ENCODE data around the gene VGLL3. TPM values are rescaled to one million over a fixed set of nuclear protein-coding genes. Genes with fewer than 3 reads are reported as not detected.
A peak's percentile ranks its signal among the peaks of the same experiment; 100 is the strongest.

VGLL3 gene
- total RNA-seq, 1 experiment from 2014 or later: 12.2 TPM

GRCh38 chr3:86986671-86987420, 4.1 kb downstream of the VGLL3 start:
- TF ChIP-seq CTCF (IDR thresholded peaks at IDR 0.05; ENCODE audit: unreplicated experiment): no peak

GRCh38 chr3:86985181-86985826, 5.6 kb downstream of the VGLL3 start:
- peaks cover 22% of the 10 kb centered on the region for H3K4me1 Mint-ChIP-seq (ENCODE audit: insufficient read depth, unreplicated experiment)
- peaks cover 5% of the 10 kb centered on the region for H3K36me3 Mint-ChIP-seq (ENCODE audit: insufficient read depth, unreplicated experiment)
- no peak for DNase-seq (ENCODE audit: unreplicated experiment)
- H3K27me3 Mint-ChIP-seq (ENCODE audit: insufficient read depth, unreplicated experiment): no peaks in the 10 kb centered on the region
- BruUV-seq (replicated peaks): no TSS peak
- intact Hi-C loops (cut with micrococcal nuclease): no loop called here
- no peaks in the 10 kb centered on the region for H3K9me3 Mint-ChIP-seq (ENCODE audit: unreplicated experiment)
- no peak overlapping the region for H3K4me3 Mint-ChIP-seq (ENCODE audit: unreplicated experiment)
- POLR2A ChIA-PET: interaction anchor here (0.7 to 2.4 kb wide), 7 partner anchors 7 to 46 kb away, joined by 3 to 7 read pairs (median 3); no protein-coding TSS in a partner anchor
- no peak for TF ChIP-seq CTCF (IDR thresholded peaks at IDR 0.05; ENCODE audit: unreplicated experiment)
- CTCF ChIA-PET: interaction anchor here (0.6 to 1.2 kb wide), 3 partner anchors 17 to 374 kb away, joined by 3 to 5 read pairs (median 4); no protein-coding TSS in a partner anchor
- H3K27ac Mint-ChIP-seq (ENCODE audit: low read depth, unreplicated experiment): peak overlapping the region; percentile 33

More at GRCh38 chr3:86986671-86987420, 4.1 kb downstream of the VGLL3 start:
- DNase-seq (ENCODE audit: unreplicated experiment): peak; percentile 60
- CTCF ChIA-PET: interaction anchor here (1.3 kb wide), 1 partner anchor 48 kb away, joined by 4 read pairs; no protein-coding TSS in a partner anchor
- Mint-ChIP-seq H3K36me3 (ENCODE audit: insufficient read depth, unreplicated experiment) (peaks cover 5% of the 10 kb centered on the region), H3K27ac (ENCODE audit: low read depth, unreplicated experiment) (peak overlapping the region; percentile 78), H3K27me3 (ENCODE audit: insufficient read depth, unreplicated experiment) (no peaks in the 10 kb centered on the region), H3K4me1 (ENCODE audit: insufficient read depth, unreplicated experiment) (peaks cover 22% of the 10 kb centered on the region), H3K4me3 (ENCODE audit: unreplicated experiment) (peak overlapping the region; percentile 82), H3K9me3 (ENCODE audit: unreplicated experiment) (no peaks in the 10 kb centered on the region)
- POLR2A ChIA-PET: interaction anchor here (0.6 to 2.4 kb wide), 9 partner anchors 9 to 188 kb away, joined by 3 to 8 read pairs (median 5); no protein-coding TSS in a partner anchor
- intact Hi-C loops (cut with micrococcal nuclease): no loop called here
- BruUV-seq (replicated peaks): no TSS peak

- H3K36me3 Mint-ChIP-seq (ENCODE audit: insufficient read depth, unreplicated experiment): peaks cover 6% of the 10 kb centered on the region
- H3K27ac Mint-ChIP-seq (ENCODE audit: low read depth, unreplicated experiment): no peak overlapping the region
- no peak for DNase-seq (ENCODE audit: unreplicated experiment)
- CTCF ChIA-PET: no interaction called here
- POLR2A ChIA-PET: no interaction called here
- no TSS peak for BruUV-seq (replicated peaks)
- TF ChIP-seq CTCF (IDR thresholded peaks at IDR 0.05; ENCODE audit: unreplicated experiment): no peak
- no peak overlapping the region for H3K4me3 Mint-ChIP-seq (ENCODE audit: unreplicated experiment)
- no peaks in the 10 kb centered on the region for H3K9me3 Mint-ChIP-seq (ENCODE audit: unreplicated experiment)
- intact Hi-C loops (cut with micrococcal nuclease): no loop called here
- peaks cover 22% of the 10 kb centered on the region for H3K4me1 Mint-ChIP-seq (ENCODE audit: insufficient read depth, unreplicated experiment)
- H3K27me3 Mint-ChIP-seq (ENCODE audit: insufficient read depth, unreplicated experiment): no peaks in the 10 kb centered on the region
These were observed 6.7 kb downstream of the VGLL3 start for GRCh38 chr3:86984271-86984670.

GRCh38 chr3:86982883-86983282, 8.1 kb downstream of the VGLL3 start:
- no peaks in the 10 kb centered on the region for H3K27me3 Mint-ChIP-seq (ENCODE audit: insufficient read depth, unreplicated experiment)
- POLR2A ChIA-PET: interaction anchor here (0.6 kb wide), 1 partner anchor 245 kb away, joined by 3 read pairs; the partner anchor contains the start of gene CHMP2B
- TF ChIP-seq CTCF (IDR thresholded peaks at IDR 0.05; ENCODE audit: unreplicated experiment): no peak
- no peak overlapping the region for H3K27ac Mint-ChIP-seq (ENCODE audit: low read depth, unreplicated experiment)
- H3K4me1 Mint-ChIP-seq (ENCODE audit: insufficient read depth, unreplicated experiment): peaks cover 25% of the 10 kb centered on the region
- H3K36me3 Mint-ChIP-seq (ENCODE audit: insufficient read depth, unreplicated experiment): peaks cover 20% of the 10 kb centered on the region
- H3K4me3 Mint-ChIP-seq (ENCODE audit: unreplicated experiment): no peak overlapping the region
- no peak for DNase-seq (ENCODE audit: unreplicated experiment)
- CTCF ChIA-PET: no interaction called here
- BruUV-seq (replicated peaks): no TSS peak
- intact Hi-C loops (cut with micrococcal nuclease): no loop called here
- no peaks in the 10 kb centered on the region for H3K9me3 Mint-ChIP-seq (ENCODE audit: unreplicated experiment)
